Epithelial cell of proximal tubule (primary cell): ENCODE measurements around the gene GNAI2. TPM values are rescaled to one million over a fixed set of nuclear protein-coding genes. Genes with fewer than 3 reads are reported as not detected.

ENCODE experiments used
- DNase-seq: peaks from one replicate; pipeline ENCODE4 v3.0.0-alpha.2; 2011; ENCODE audit warnings: low read depth
- H3K4me3 ChIP-seq: 2 replicates; pipeline ENCODE4 v1.5.1; 2011; ENCODE audit warnings: low read depth, mild to moderate bottlenecking, low read length
- total RNA-seq: library from RNA; depleted of rRNA; stranded (reverse); fragments of >200 nt; gene quantifications from 2 replicates; pipeline ENCODE4 v1.2.3, GENCODE V29; 2015
- TF ChIP-seq, protein P1 (sequence below): conservative IDR thresholded peaks from 2 replicates; pipeline ENCODE4 v1.5.1; 2012; ENCODE audit warnings: low read depth, mild to moderate bottlenecking, low read length

GNAI2 gene
- total RNA-seq, 1 donor from 2014 or later, result 264 TPM

DNA sequence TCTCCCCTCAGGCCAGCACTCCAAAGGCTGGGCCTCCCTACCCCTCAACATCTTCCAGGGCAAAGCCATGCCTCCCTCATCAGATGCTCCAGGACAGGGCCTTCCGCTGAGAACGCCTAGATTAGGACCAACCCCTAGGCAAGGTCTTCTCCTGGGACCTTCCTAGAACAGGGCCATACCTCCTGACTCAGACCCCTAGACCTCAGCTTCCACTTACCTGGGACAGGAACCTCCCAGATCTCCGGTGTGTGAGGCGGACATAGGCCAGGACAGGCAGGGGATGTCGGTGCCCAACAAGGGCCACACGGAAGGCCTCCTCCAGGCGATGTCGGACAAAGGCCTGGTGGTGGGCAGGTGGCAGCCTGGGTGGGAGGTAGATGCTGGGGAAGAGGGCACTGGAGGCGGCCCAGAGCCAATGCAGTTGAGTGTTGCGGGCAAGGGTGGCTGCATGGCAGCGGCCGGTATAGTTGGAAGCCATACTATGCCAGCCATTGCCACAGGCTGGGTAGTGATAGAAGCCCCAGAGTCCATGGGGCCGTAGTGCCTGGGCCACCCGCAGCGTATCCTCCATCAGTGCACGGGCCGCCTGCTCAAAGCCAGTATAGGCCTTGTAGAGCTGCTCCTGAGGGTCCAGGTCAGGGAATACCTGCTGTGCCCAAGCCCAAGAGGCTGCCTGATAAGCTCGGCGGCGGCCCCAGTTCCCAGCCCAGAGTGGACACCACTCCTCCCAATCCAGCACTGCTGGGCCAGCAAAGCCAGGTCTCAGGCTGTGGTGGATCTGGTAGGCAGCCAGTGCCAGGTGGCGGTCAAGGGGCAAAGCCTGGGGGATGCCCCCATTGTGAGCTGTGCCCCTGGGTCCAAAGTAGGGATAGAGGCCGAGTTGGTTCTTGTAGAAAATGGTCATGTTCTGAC, 58.7 kb downstream of the GNAI2 start:
- TF ChIP-seq, protein P1, sequence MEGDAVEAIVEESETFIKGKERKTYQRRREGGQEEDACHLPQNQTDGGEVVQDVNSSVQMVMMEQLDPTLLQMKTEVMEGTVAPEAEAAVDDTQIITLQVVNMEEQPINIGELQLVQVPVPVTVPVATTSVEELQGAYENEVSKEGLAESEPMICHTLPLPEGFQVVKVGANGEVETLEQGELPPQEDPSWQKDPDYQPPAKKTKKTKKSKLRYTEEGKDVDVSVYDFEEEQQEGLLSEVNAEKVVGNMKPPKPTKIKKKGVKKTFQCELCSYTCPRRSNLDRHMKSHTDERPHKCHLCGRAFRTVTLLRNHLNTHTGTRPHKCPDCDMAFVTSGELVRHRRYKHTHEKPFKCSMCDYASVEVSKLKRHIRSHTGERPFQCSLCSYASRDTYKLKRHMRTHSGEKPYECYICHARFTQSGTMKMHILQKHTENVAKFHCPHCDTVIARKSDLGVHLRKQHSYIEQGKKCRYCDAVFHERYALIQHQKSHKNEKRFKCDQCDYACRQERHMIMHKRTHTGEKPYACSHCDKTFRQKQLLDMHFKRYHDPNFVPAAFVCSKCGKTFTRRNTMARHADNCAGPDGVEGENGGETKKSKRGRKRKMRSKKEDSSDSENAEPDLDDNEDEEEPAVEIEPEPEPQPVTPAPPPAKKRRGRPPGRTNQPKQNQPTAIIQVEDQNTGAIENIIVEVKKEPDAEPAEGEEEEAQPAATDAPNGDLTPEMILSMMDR, result no peak
- no peak for DNase-seq
- H3K4me3 ChIP-seq, result no peak overlapping the region

DNA sequence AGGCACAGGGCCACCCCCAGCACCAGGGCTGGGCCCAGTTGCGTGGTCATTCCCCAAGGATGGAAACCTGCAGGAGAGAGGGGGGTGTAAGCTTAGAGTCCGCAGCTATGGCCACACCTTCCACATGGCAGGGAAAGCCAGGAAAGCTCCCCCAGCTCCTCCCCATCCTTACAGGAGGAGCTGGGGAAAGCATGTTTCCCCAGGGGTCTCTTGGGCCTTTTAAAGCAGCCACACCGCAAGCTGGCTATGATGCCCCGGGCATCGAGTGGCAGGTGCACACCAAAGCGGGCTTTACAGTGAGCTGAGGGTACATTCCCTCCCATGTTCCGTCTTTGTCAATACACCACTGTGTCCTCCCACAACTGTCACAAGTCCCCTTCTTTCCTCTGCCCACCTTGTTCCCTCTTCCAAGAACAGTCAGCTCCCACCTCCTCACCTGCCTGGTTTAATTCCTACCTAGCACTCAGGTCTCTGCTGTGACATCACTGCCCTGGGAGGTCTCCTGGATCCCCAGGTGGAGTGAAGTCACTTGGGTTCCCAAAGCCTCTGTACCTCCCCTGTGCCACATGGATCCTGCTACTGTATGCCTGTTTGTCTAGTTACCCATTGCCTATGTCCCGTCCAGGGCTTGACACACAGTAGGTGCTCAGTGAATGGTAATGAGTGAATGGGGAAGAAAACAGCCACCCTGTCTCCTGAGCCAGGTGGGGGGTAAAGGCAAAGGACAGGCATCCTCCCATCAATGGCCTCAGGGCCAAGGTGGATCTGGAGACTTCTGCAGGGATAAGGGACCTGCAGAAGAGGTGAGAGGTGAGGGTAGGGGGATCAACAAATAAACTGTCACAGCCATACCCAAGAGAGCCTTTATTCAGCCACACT, 59.8 kb downstream of the GNAI2 start:
- DNase-seq, result no peak
- TF ChIP-seq, protein P1, result no peak
- no peak overlapping the region for H3K4me3 ChIP-seq

DNA sequence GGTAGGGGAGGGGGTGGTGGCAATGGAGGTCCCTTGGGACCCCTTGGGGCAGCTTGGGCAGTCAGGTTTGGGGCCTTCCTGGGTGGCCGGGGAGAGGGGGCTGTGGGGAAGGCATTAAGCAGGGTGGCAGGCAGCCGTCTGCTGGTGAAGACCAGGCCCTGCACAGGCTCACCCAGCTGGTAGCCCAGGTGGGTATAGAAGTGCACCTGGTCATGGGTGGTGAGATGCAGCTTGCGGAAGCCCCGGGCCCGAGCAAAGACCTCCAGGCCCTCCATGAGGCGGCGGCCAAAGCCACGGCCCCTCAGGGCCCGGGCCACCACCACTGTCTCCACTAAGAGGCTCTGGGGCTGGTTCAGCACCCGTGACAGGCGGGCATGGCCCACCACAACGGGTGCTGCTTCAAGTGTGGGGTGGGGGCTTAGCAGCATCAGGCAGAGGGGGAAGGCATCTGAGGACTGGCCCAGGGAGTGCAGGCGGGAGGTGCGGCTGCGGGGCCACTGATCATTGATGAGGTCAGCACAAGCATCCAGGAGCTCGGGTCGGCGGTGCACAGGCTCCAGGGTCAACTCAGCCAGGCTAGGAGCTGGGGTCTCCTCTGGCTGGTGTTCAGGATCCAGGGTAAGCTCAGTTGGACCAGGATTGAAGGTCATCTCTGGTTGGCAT, 60.8 kb downstream of the GNAI2 start:
- TF ChIP-seq, protein P1, result no peak
- no peak for DNase-seq
- H3K4me3 ChIP-seq, result no peak overlapping the region

DNA sequence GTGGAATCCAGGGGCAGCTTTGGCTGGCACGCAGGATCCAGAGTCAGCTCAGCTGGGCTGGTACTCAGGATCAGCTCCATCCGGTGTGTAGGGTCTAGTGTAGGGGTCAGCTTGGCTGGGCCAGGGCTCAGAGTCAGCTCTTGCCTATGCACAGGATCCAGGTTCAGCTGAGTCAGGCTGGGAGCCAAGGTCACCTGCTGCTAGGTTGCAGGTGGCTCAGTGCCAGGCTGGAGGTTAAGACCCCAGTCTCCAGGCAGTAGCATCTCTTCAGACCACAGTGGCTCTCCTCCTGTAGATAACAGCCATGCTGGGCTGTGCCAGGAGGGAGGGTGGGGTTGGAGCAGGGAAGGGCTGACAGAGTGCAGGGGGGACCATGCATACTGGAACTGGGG, 61.4 kb downstream of the GNAI2 start:
- DNase-seq, result no peak
- no peak overlapping the region for H3K4me3 ChIP-seq
- TF ChIP-seq, protein P1, result no peak

DNA sequence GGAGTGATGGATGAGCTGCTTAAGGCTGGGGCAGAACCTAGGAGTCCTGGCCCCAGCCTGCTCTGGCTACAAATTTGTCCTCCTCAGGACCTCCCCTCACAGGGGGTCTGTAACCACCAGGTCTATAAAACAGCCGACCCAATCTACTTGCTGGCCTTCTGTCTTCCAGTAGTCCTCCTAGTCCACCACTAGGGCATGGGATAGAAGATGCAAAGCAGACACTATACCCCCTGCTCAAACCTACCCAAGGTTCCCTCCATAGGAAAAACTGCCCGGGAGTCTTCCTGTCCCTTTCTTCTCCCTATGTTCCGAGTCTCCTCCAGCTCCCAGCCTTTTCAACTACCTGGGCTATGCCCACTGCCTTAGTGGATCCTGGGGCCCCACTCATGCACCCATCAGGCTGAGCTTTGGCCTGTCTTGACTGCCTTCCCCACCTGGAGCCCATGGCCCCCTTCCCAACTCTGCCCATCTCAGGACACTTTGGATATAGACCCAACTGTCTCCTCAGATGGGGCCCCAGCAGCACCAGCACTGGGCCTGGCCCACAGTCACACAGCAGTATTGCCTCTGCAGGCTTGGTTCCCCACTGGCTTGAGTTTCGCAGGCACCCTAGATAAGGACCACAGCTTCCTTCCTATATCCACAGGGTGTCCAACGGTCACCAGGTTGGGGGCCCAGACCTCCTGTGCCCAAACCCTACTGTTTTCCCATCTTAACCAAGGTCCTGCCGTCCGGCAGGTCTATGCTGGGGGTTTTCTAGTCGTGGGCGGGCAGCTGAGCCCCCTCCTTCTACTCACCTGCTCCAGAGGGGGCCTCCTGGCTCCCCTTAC, 62.1 kb downstream of the GNAI2 start:
- TF ChIP-seq, protein P1, result peak; percentile 38
- DNase-seq, result no peak
- peak overlapping the region; percentile 92 for H3K4me3 ChIP-seq
